K562 (cell line): ENCODE results near the gene PRKAG1. TPM values are rescaled to one million over a fixed set of nuclear protein-coding genes. Genes with fewer than 3 reads are reported as not detected.

Source experiments
- KAT2B ChIP-seq: IDR thresholded peaks from one replicate; pipeline ENCODE4 v1.6.1; 2012; ENCODE audit warnings: low read depth, mild to moderate bottlenecking, control low read depth, inconsistent platforms, low read length, moderate library complexity
- NBN ChIP-seq: fragments of 450-650 bp; IDR thresholded peaks from 2 replicates; pipeline ENCODE4 v1.6.1; 2016; ENCODE audit warnings: low read depth, mild to moderate bottlenecking
- NRF1 ChIP-seq, 2 experiments: fragments of 450-650 bp; IDR thresholded peaks in 1 of 2; conservative IDR thresholded peaks in 1 of 2; 2 replicates each; pipeline ENCODE4 v1.6.1; 2014; ENCODE audit warnings: mild to moderate bottlenecking in 2 of 2
- SMARCA4 ChIP-seq: fragments of 450-650 bp; IDR thresholded peaks from 2 replicates; pipeline ENCODE4 v1.6.1; 2016
- TAF1 ChIP-seq: IDR thresholded peaks from 2 replicates; pipeline ENCODE4 v1.6.1; 2011; ENCODE audit warnings: mild to moderate bottlenecking, low read length, moderate library complexity; ENCODE audit not compliant: insufficient read depth, control insufficient read depth, severe bottlenecking; ENCODE audit errors: extremely low read depth
- ZNF143 ChIP-seq: sonication (generic); formaldehyde crosslinking; IDR thresholded peaks from 2 replicates; pipeline ENCODE4 v1.9.0; 2022; ENCODE audit warnings: mild to moderate bottlenecking, missing genetic modification reagents
- polyA plus RNA-seq, 8 experiments: library from polyadenylated mRNA; depleted of rRNA in 4 of 8; stranded (reverse) in 5 of 8; unstranded in 3 of 8; fragments of >200 nt; fragmentation: Nextera tagmentation in 2 of 8; fragmentation: Illumina TruSeq in 1 of 8; extraction: Ambion mirVana in 2 of 8; extraction: Trizol in 1 of 8; gene quantifications; 2 replicates each; pipeline versions ENCODE4 v1.2.1 to v1.2.3, GENCODE V29; 2011 to 2014; ENCODE audit warnings: inconsistent platforms in 1 of 8, missing spikeins in 1 of 8
- total RNA-seq, 7 experiments: library from RNA; depleted of rRNA in 6 of 7; stranded (reverse); fragments of >200 nt in 6 of 7; fragmentation: Illumina TruSeq in 2 of 7; extraction: Trizol in 2 of 7; gene quantifications; 2 replicates each; pipeline versions ENCODE4 v1.2.1 to v1.2.3, GENCODE V29; 2011 to 2021; ENCODE audit warnings: low replicate concordance in 1 of 7
- TF ChIP-seq, protein P1 (sequence below), 2 experiments: fragments of 450-650 bp; IDR thresholded peaks; 2 replicates each; pipeline ENCODE4 v1.6.1; 2016; ENCODE audit warnings: mild to moderate bottlenecking in 2 of 2, borderline replicate concordance in 1 of 2, low read depth in 1 of 2, moderate library complexity in 1 of 2
- TF ChIP-seq, protein P2 (sequence below), 2 experiments: fragments of 450-650 bp in 1 of 2; IDR thresholded peaks; 2 replicates each; pipeline ENCODE4 v1.6.1; 2011 to 2017; ENCODE audit warnings: low read depth in 2 of 2, antibody characterized with exemption in 1 of 2, borderline replicate concordance in 1 of 2, low read length in 1 of 2, mild to moderate bottlenecking in 1 of 2, mixed read lengths in 1 of 2; ENCODE audit not compliant: control insufficient read depth in 1 of 2
- TF ChIP-seq, protein P3 (sequence below): sonication (generic); formaldehyde crosslinking; IDR thresholded peaks from 2 replicates; pipeline ENCODE4 v1.8.0; 2022; ENCODE audit warnings: mild to moderate bottlenecking, missing genetic modification reagents

The PRKAG1 gene
- total and polyA plus RNA-seq, 9 of the 15 experiments (the other 6 are each of a cell fraction or from before 2014, with no cell fraction given) = 51.1 to 126 (median 79.1) TPM

DNA sequence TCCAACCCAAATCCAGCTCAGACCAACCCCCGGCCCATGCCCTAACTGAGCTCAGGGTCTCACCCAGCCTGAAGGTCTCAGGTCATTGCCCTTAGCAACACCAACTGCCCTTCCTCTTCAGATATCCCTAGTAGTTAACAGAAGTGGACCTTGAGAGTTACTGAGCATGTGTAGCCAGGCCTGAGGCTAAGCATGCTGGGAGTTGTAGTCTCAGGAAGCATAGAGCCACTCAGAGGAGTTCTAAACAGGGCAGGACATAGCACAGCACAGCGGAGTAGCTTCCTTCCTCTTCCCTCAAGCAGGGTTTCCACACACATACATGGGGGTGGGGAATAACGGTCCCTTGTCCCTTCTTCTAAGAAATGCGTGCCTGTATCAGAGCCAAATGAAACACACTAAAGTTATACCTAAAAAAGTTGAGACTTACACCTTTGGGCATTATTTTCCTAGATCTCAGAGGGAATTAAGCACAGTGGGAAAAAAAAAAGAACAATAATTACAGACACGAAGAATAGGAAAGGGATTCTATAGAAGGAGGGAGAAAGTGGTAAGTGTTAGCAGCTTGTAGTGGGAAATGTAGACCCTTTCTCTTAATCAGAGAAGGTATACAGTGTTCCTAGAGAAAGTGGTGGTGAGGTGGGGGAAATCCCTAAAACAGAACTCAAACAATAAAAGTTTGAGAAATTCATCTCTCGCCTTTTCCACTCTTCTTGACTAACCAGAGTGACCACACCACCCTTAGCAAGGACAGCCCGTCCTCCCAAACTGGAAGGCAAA, 37.6 kb upstream of the PRKAG1 start (continued):
- TF ChIP-seq, protein P1, sequence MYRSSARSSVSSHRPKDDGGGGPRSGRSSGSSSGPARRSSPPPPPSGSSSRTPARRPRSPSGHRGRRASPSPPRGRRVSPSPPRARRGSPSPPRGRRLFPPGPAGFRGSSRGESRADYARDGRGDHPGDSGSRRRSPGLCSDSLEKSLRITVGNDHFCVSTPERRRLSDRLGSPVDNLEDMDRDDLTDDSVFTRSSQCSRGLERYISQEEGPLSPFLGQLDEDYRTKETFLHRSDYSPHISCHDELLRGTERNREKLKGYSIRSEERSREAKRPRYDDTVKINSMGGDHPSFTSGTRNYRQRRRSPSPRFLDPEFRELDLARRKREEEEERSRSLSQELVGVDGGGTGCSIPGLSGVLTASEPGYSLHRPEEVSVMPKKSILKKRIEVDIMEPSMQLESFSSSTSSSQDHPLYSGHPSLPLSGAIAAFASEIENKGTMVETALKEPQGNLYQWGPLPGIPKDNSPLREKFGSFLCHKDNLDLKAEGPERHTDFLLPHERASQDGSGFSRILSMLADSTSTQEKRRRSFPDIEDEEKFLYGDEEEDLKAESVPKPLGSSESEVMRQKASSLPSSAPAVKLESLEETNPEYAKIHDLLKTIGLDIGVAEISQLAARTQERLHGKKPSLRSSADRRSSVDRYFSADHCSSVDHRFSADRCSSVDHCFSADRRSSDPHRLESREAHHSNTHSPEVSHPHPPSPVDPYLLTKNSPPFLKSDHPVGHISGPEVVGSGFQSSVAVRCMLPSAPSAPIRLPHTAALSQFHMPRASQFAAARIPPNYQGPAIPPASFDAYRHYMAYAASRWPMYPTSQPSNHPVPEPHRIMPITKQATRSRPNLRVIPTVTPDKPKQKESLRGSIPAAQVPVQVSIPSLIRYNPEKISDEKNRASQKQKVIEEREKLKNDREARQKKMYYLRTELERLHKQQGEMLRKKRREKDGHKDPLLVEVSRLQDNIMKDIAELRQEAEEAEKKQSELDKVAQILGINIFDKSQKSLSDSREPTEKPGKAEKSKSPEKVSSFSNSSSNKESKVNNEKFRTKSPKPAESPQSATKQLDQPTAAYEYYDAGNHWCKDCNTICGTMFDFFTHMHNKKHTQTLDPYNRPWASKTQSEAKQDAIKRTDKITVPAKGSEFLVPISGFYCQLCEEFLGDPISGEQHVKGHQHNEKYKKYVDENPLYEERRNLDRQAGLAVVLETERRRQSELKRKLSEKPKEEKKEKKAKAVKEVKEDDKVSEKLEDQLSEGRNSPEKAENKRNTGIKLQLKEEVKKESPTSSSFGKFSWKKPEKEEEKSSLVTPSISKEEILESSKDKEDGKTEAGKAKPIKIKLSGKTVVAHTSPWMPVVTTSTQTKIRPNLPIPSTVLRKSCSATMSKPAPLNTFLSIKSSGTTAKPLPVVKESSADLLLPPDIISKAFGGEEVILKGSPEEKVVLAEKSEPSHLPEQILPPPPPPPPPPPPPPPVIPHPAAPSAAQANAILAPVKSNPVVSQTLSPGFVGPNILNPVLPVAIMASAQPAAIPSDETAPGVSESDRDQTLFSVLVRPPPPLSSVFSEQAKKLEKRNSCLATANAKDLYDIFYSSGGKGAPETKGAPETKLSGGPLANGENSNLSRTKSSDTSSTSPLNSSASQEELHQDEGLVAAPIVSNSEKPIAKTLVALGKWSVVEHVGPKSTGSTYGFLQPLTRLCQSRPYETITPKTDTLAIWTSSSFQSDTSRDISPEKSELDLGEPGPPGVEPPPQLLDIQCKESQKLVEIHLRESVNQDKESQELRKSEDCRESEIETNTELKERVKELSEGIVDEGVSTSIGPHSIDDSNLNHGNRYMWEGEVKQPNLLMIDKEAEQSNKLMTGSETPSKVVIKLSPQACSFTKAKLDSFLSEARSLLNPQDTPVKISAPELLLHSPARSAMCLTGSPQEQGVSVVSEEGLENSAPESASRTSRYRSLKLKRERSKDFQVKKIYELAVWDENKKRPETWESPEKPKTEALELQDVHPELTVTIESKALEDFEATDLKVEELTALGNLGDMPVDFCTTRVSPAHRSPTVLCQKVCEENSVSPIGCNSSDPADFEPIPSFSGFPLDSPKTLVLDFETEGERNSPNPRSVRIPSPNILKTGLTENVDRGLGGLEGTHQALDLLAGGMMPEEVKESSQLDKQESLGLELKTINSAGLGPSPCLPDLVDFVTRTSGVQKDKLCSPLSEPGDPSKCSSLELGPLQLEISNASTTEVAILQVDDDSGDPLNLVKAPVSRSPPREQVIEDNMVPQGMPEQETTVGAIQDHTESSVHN (IDR thresholded peaks at IDR 0.05; ENCODE audit: borderline replicate concordance in 1 of 2, low read depth in 1 of 2) = no peak
- peak; percentile 31 for TF ChIP-seq TAF1
- TF ChIP-seq, protein P2, sequence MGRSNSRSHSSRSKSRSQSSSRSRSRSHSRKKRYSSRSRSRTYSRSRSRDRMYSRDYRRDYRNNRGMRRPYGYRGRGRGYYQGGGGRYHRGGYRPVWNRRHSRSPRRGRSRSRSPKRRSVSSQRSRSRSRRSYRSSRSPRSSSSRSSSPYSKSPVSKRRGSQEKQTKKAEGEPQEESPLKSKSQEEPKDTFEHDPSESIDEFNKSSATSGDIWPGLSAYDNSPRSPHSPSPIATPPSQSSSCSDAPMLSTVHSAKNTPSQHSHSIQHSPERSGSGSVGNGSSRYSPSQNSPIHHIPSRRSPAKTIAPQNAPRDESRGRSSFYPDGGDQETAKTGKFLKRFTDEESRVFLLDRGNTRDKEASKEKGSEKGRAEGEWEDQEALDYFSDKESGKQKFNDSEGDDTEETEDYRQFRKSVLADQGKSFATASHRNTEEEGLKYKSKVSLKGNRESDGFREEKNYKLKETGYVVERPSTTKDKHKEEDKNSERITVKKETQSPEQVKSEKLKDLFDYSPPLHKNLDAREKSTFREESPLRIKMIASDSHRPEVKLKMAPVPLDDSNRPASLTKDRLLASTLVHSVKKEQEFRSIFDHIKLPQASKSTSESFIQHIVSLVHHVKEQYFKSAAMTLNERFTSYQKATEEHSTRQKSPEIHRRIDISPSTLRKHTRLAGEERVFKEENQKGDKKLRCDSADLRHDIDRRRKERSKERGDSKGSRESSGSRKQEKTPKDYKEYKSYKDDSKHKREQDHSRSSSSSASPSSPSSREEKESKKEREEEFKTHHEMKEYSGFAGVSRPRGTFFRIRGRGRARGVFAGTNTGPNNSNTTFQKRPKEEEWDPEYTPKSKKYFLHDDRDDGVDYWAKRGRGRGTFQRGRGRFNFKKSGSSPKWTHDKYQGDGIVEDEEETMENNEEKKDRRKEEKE (IDR thresholded peaks at IDR 0.05; ENCODE audit: borderline replicate concordance in 1 of 2, control insufficient read depth in 1 of 2, low read depth in 2 of 2, low read length in 1 of 2) = 0 out of 4 replicates have a peak, but pooled peaks of 1 of the 2 experiments have one; percentile 61
- TF ChIP-seq NBN = peak; percentile 42; the same call in 1 of the 2 replicates
- no peak for TF ChIP-seq KAT2B
- peak; percentile 90 to 92 for TF ChIP-seq NRF1 (conservative IDR thresholded peaks at IDR 0.05 in 1 of 2, IDR thresholded peaks at IDR 0.05 in 1 of 2)
- TF ChIP-seq, protein P3, sequence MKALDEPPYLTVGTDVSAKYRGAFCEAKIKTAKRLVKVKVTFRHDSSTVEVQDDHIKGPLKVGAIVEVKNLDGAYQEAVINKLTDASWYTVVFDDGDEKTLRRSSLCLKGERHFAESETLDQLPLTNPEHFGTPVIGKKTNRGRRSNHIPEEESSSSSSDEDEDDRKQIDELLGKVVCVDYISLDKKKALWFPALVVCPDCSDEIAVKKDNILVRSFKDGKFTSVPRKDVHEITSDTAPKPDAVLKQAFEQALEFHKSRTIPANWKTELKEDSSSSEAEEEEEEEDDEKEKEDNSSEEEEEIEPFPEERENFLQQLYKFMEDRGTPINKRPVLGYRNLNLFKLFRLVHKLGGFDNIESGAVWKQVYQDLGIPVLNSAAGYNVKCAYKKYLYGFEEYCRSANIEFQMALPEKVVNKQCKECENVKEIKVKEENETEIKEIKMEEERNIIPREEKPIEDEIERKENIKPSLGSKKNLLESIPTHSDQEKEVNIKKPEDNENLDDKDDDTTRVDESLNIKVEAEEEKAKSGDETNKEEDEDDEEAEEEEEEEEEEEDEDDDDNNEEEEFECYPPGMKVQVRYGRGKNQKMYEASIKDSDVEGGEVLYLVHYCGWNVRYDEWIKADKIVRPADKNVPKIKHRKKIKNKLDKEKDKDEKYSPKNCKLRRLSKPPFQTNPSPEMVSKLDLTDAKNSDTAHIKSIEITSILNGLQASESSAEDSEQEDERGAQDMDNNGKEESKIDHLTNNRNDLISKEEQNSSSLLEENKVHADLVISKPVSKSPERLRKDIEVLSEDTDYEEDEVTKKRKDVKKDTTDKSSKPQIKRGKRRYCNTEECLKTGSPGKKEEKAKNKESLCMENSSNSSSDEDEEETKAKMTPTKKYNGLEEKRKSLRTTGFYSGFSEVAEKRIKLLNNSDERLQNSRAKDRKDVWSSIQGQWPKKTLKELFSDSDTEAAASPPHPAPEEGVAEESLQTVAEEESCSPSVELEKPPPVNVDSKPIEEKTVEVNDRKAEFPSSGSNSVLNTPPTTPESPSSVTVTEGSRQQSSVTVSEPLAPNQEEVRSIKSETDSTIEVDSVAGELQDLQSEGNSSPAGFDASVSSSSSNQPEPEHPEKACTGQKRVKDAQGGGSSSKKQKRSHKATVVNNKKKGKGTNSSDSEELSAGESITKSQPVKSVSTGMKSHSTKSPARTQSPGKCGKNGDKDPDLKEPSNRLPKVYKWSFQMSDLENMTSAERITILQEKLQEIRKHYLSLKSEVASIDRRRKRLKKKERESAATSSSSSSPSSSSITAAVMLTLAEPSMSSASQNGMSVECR = no peak
- 0 out of 2 replicates have a peak, but pooled peaks have one; percentile 19 for TF ChIP-seq SMARCA4
- peak; percentile 95 for TF ChIP-seq ZNF143
